ENCODE data around the gene ETFB.
"Not testable (repeated sequence)": the region's sequence is repeated elsewhere in the genome, so short reads cannot be mapped to it uniquely, and the experiment has no call there.

Gene ETFB

DNA sequence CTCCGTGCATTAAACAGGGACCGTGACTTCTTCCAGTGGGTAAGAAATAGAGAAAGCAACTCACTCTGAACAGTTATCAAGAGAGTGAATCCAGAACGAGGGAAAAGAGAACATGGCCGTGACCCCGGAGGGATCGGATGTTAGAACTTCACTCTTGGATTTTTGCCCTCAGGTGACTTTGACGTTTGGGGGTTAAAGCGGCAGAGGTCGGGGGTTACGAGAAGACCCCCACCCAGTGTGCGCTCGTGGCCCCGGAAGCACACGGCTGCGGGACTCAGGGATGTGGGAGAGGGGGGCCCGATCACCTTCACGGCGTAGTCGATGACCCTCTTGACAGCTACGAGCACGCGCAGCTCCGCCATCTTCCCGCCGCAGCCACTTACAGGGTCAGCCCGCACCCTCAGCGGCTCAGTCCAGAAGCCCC is at the start of gene ETFB:
TSS of gene ETFB (minus strand) at position 424 of the 424 bp plus-strand sequence. CDS start at position 362, 62 bp downstream.
- DNase-seq: no peak
- no peaks in the 10 kb centered on the region for H3K9me3 Mint-ChIP-seq
- H3K27ac Mint-ChIP-seq: peak within 1 kb of the TSS; percentile 97 to 98
- peaks cover 65% of the 10 kb centered on the region for H3K4me1 Mint-ChIP-seq
- no peaks in the 10 kb centered on the region for H3K27me3 Mint-ChIP-seq
- H3K4me3 Mint-ChIP-seq: peak within 1 kb of the TSS; percentile 97 to 100
- ATAC-seq: no peak

DNA sequence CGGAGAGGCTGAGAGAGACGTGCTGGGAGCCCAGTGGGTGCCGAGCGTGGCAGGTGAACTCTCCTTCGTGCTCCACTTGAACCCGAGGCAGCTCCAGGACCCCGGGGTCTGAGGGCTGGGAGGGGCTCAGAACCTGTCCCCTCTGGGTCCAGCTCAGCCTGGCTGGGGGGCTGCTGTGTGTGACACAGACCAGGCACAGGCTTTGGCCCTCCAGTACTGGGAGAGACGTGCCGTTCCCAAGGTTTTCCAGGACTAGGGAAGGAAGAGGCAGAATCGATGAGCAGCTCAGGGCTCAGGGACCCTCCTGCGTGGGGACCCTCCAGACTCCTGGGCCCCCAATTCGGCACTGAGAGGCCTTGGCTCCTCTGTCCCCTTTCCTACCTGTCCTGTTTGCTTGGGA is 49.0 kb upstream of the ETFB start:
- Mint-ChIP-seq H3K4me1 (peaks cover 16% of the 10 kb centered on the region), H3K27me3 (peaks cover 30% of the 10 kb centered on the region), H3K4me3 (no peak overlapping the region), H3K27ac (no peak overlapping the region), H3K9me3 (no peaks in the 10 kb centered on the region)
- ATAC-seq: no peak
- DNase-seq: no peak

DNA sequence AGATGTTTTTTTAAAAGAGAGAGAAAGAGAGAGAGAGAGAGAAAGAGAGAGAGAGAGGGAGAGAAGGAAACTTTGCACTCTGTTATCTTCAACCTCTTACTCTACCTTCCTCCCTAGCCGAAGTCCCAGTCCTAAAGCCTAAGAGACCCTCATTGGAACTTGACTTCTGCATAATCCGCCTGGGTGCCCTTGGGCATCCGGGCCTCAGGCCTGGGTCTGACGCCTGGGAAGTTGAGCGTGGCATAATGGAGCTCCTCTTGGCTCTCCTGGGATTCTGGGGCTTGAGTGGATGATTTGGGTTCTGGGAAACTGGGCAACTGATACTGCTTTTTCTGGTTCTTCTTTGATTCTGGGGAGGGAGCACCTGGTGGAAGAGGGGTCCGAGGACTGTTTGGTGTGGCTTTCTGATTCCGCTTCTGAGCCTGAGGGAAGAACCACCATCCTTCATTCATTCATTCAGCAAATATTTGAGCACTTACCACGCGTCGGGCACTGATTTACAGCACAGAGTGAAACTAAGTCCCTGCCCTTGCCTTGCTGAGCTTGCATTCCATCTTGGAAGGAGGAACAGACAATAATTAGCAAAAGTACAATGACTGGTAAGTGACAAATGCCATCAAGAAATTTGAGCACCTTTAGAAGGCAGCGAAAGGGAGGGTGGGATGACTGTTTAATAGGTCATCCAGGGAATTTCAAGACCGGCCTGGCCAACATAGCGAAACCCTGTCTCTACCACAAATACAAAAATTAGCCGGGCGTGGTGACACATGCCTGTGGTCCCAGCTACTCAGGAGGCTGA is 45.0 kb upstream of the ETFB start:
- H3K27ac Mint-ChIP-seq: no peak overlapping the region
- peaks cover 14% of the 10 kb centered on the region for H3K27me3 Mint-ChIP-seq
- H3K9me3 Mint-ChIP-seq: no peaks in the 10 kb centered on the region
- DNase-seq (no peak), ATAC-seq (no peak)
- H3K4me3 Mint-ChIP-seq: no peak overlapping the region
- H3K4me1 Mint-ChIP-seq: peaks cover 6% of the 10 kb centered on the region

DNA sequence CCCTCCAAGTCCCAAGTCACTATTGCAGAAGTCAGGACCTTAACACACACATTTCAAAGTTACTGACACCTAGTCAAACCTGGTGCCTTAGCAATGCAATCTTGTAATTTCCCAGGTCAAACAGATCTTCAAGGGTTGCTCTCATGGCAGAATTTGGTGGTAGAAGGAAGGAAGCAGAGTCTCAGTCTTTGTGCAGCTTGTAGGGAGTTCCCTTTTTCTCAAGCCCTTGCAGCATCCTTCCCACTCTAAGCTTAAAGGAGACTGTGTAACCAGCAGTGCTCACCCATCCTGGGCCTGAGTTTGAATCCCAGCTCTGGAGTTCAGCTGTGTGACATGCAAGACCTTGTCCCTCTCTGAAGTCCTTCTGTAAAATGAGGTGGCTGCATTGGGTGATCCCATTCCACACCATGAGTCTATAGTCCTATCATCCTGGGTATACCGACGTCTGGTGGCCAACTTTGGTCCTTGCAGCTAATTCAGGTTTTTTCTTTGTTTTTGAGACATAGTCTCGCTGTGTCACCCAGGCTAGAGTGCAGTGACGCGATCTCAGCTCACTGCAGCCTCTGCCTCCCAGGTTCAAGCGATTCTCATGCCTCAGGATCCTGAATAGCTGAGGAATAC is 41.4 kb upstream of the ETFB start:
- peaks cover 6% of the 10 kb centered on the region for H3K4me1 Mint-ChIP-seq
- peaks cover 20% of the 10 kb centered on the region for H3K27me3 Mint-ChIP-seq
- no peak overlapping the region for H3K4me3 Mint-ChIP-seq
- H3K9me3 Mint-ChIP-seq: peaks cover 0 to 8% of the 10 kb centered on the region in 2 donors
- ATAC-seq (peak; percentile 74), DNase-seq (peak in 1 of 2 donors; percentile 25)
- H3K27ac Mint-ChIP-seq: no peak overlapping the region

DNA sequence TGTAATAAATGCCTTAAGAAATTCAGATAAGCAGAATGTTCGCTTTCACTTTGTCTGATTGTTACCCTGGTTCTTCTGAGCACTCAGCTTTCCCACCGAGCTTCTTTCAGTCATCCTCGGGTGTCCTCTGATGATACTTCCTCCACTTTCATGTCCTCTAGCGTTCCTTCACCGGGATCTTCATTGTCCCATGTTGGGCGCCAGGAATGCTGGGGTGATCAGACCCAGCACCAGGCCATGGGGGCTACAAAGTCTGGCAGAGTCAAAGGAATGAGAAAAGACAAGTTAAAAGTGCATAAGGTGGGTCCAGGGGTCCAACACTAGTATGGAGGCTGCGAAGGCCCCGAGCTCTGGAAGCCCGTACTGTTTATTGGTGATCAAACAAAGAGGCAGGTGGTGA is 35.9 kb upstream of the ETFB start:
- Mint-ChIP-seq H3K27me3 (peaks cover 12% of the 10 kb centered on the region), H3K4me1 (peaks cover 18% of the 10 kb centered on the region), H3K4me3 (no peak overlapping the region), H3K27ac (no peak overlapping the region), H3K9me3 (peaks cover 8 to 20% of the 10 kb centered on the region in 2 donors)
- ATAC-seq: no peak
- no peak for DNase-seq

DNA sequence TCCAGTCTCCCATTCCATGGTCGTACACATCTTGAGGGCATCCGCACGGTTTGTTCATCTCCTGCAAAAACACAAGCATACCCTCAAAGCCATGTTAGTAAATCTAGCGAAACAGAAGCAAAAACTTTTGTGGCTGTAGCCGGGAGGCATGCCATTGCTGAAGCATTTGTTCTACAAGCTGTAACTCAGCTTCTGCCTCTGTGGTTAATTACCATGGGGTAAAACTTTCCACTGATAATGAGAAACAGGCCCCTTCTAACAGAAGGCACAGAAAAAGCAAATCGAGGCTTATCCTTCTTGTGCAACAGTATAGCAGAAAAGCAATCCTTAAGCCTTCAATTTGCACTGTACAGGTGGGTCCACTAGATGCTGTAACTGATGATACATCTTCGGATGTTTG is 33.7 kb upstream of the ETFB start:
- Mint-ChIP-seq H3K4me1 (peaks cover 33% of the 10 kb centered on the region), H3K9me3 (peaks cover 8 to 20% of the 10 kb centered on the region in 2 donors)
- not testable (repeated sequence) for H3K27ac Mint-ChIP-seq, H3K27me3 Mint-ChIP-seq, H3K4me3 Mint-ChIP-seq, DNase-seq, ATAC-seq

DNA sequence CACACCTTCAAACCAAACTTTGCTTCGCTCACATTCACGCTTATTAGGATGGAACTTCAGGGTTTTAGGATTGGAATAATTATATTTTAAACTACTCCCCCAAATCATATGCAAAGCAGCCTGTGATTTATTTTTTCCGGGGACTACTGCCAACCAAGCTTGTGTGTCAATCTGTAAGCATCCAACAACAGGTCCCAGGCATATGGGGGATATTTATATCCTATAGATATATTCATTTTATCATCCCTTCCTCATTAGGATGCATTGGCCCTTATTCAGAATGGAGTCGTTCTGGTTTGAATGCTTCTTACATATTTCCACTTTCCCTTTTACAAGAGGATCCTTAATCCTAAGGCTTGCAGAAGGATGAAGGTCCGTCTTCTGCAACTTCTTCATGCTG is 33.0 kb upstream of the ETFB start:
- Mint-ChIP-seq H3K4me3 (no peak overlapping the region), H3K27ac (no peak overlapping the region), H3K27me3 (no peaks in the 10 kb centered on the region), H3K9me3 (peaks cover 8 to 20% of the 10 kb centered on the region in 2 donors), H3K4me1 (peaks cover 40% of the 10 kb centered on the region)
- DNase-seq (no peak), ATAC-seq (no peak)

DNA sequence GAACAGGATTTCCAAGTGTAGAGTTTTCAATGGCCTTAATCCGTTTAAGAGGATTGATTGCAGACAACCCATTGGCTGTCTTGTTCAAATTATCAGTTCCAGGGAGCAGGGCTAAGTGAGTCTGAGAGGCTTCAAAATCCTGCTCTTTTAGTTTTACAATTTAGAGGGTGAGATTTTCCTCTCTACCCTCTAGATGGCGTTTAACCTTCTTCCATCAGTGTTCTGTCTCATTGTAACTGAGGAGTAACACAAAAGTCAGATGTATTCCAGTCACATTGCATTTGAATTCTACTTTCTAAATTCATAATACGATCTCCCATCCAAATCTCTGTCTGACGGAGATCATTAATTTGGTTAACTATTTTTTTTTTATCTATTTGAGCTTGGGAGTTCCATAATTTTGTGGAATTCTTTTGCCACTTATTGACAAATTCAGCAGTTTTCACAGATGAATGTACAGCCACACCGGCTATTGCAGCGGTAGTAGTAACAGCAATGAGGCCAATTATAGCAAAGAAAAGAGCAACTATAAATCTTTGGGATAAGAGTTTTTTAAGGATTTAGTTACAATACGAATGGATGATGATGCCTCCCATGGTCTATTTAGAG is 32.0 kb upstream of the ETFB start:
- DNase-seq (no peak), ATAC-seq (no peak)
- peaks cover 48% of the 10 kb centered on the region for H3K4me1 Mint-ChIP-seq

DNA sequence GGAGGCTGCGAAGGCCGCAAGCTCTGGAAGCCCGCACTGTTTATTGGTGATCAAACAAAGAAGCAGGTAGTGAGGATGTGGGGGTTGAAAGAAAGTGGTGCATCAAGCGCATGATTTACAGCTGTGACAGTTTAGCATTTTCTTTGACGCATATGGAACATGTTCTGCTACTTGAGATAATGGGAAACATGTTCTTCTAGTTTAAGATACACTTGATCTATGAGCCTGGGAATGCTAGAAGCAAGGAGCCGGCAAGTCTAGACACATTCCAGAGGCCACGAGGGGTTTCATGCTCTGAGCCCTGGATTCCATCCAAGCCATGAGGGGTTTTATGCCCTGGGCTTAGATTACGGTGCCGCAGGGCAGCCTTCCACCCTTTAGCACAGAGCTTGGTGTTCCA is 31.3 kb upstream of the ETFB start:
- Mint-ChIP-seq H3K9me3 (peaks cover 8 to 11% of the 10 kb centered on the region in 2 donors), H3K4me1 (peaks cover 55% of the 10 kb centered on the region)
- not testable (repeated sequence) for DNase-seq, H3K27ac Mint-ChIP-seq, ATAC-seq, H3K27me3 Mint-ChIP-seq, H3K4me3 Mint-ChIP-seq

More for the DNA sequence above, 32.0 kb upstream of the ETFB start:
- Mint-ChIP-seq H3K27ac (no peak overlapping the region), H3K4me3 (no peak overlapping the region), H3K27me3 (no peaks in the 10 kb centered on the region), H3K9me3 (peaks cover 8 to 18% of the 10 kb centered on the region in 2 donors)

DNA sequence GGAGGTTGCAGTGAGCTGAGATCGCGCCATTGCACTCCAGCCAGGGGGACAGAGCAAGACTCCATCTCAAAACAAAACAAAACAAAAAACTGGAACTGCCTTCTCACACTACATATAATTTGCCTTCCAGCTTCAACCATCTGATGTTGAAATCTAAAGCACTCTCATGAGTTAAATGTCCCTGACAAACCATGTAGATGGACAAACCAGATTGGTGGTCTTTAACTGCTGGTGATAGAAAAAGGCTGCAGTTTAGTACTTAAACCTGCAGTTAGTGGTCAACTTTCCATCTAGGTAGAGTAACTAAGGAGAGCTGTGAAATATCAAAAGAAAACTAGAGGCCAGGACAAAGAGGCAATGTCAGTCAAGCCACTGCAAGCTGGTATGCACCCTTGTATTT is 30.0 kb upstream of the ETFB start:
- Mint-ChIP-seq H3K9me3 (no peaks in the 10 kb centered on the region), H3K27me3 (peaks cover 4% of the 10 kb centered on the region), H3K4me1 (peaks cover 62% of the 10 kb centered on the region), H3K27ac (no peak overlapping the region), H3K4me3 (peak overlapping the region; percentile 19 to 47)
- DNase-seq (no peak), ATAC-seq (no peak)

DNA sequence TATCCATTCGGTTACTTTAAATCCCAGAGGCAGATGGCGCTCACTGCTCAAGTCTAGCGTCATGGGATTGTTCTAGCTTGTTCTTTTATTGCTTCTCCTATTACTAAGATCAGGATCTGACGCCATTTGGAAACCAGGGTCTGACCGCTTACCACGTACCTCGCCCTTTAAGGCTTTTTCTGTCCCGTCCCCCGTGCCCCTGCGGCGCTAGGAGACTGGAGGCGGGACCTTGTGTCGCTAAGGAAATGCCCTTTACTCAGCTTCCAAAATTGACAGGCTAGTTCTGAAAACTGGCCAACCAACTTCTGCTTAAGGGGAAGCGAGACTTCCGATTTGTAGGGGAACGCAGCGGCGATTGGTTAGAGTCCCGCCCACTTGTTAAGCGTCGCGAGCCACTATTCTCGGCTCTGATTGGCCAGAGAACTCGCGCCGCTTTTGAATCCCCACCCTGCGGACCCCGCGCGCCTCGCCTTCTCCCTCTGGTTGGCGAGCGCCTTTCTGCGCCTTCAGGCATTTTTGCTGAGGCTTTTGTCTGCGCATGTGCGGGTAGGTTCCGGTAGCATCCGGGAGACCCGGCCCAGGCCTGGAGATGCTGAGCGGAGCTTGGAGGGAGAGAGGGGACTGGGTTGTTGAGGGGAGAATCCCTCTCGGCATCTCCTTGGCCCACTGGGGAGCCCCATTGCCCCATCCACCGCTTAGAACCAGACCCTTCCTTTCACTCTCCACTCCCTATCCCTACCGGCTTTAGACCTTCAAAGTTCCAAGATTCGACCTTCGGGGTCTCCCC is 28.1 kb upstream of the ETFB start:
- peaks cover 7% of the 10 kb centered on the region for H3K27me3 Mint-ChIP-seq
- H3K4me1 Mint-ChIP-seq: peaks cover 64% of the 10 kb centered on the region
- DNase-seq (peak; percentile 94 to 98), ATAC-seq (peak; percentile 91)
- H3K9me3 Mint-ChIP-seq: no peaks in the 10 kb centered on the region
- peak overlapping the region; percentile 97 to 99 for H3K4me3 Mint-ChIP-seq
- peak overlapping the region; percentile 96 to 98 for H3K27ac Mint-ChIP-seq

DNA sequence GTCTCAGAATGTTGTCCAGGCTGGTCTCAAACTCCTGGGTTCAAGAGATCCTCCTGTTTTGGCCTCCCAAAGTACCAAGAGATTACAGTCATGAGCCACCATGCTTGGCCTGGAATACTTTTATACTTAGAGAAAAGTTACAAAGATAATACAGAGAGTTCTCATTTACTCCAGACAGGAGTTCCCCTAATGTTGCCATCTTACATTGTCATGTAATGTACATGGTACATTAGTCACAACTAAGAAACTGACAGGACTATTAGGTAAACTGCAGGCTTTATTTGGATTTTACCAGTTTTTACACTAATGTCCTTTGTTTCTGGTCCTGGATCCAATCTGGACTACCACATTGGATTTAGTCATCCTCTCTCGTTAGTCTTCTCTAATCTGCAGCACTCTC is 26.5 kb upstream of the ETFB start:
- no peak for ATAC-seq
- H3K4me1 Mint-ChIP-seq: peaks cover 67% of the 10 kb centered on the region
- peak overlapping the region; percentile 41 to 56 for H3K4me3 Mint-ChIP-seq
- peaks cover 7% of the 10 kb centered on the region for H3K27me3 Mint-ChIP-seq
- no peaks in the 10 kb centered on the region for H3K9me3 Mint-ChIP-seq
- DNase-seq: no peak
- peak overlapping the region; percentile 54 to 79 for H3K27ac Mint-ChIP-seq

DNA sequence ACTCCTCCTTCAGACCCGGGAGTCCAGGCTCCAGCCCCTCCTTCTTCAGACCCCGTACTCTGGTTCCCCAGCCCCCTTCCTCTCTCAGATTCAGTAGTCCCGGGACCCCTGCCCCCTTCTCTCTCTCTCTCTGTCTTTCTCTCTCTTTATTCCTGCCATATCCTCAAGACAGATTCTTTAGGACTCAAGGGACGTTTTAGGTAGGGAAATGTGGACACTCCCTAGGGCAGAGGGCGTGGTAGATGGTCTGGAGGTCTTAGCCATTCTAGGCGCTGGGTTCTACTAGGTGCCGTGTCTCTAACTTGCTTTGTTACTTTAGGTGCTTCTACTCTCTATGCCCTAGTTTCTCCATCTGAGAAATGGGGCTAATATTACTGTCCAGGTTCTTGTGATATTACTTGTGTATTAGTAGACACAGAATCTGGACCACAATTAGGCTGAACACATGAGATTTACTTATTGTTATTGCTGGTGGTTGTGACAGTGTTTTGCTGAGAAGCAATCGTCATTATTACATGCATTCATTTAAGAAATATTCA is 25.0 kb upstream of the ETFB start:
- no peak for DNase-seq
- ATAC-seq: no peak
- Mint-ChIP-seq H3K27me3 (peaks cover 7% of the 10 kb centered on the region), H3K9me3 (no peaks in the 10 kb centered on the region), H3K4me3 (peak overlapping the region; percentile 54 to 57), H3K4me1 (peaks cover 74% of the 10 kb centered on the region), H3K27ac (peak overlapping the region; percentile 93 to 95)

DNA sequence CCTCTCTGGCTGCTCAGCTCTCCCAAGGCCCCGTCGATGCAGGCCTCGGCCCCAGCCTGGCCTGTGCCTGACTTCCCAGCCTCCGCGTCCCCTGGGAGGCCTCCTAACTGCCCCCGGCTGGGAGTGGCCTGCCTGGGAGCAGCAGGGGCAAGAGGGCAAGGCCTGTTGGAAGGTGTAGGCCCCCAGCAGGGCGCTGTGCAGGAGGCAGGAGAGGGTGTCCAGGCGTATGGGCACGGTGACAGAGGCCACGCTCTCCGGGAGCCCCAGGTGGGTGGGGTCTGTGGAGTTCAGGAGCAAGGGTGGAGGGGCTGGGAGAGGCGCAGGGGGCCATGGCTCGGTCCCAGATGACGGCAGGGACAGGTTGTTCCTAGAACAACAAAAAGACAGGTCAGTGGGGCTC is 23.0 kb upstream of the ETFB start:
- H3K9me3 Mint-ChIP-seq: no peaks in the 10 kb centered on the region
- H3K27ac Mint-ChIP-seq: no peak overlapping the region
- peaks cover 7% of the 10 kb centered on the region for H3K27me3 Mint-ChIP-seq
- peaks cover 54% of the 10 kb centered on the region for H3K4me1 Mint-ChIP-seq
- H3K4me3 Mint-ChIP-seq: no peak overlapping the region
- ATAC-seq (no peak), DNase-seq (no peak)

DNA sequence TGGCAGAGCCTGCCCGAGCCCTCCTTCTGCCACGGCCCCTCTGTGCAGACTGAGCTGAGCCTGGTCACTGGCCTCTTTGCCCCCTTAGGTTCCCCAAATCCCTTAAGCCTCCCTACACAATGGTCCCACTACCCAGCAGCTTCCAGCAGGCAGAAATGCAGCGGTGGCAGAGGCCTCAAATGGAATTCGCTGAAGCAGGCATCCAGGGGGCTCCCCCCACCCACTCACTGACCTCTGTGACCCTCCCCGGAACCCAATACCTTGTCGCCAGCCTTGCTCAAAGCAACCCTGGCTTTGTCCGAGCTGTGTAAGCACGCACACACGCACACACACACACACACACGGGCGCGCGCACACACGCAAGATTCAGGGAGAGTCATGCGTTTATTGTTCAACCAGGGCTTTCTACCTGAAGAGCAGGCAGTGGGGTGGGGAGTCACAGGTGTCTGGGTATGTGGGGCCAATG is 21.8 kb upstream of the ETFB start, which contains the start of gene LIM2:
TSS of gene LIM2 (minus strand) at position 51 of the 466 bp plus-strand sequence. CDS start 531 bp downstream, outside the sequence.
- peak within 1 kb of the TSS in 1 of 2 donors; percentile 36 for H3K27ac Mint-ChIP-seq
- ATAC-seq: peak; percentile 14
- H3K4me3 Mint-ChIP-seq: no peak within 1 kb of the TSS
- no peak for DNase-seq
- no peaks in the 10 kb centered on the region for H3K9me3 Mint-ChIP-seq
- H3K4me1 Mint-ChIP-seq: peaks cover 45% of the 10 kb centered on the region
- peaks cover 7% of the 10 kb centered on the region for H3K27me3 Mint-ChIP-seq
